B cell (primary cell): ENCODE results near the gene MUC4. TPM values are rescaled to one million over a fixed set of nuclear protein-coding genes. Genes with fewer than 3 reads are reported as not detected.

ENCODE experiments used
- ATAC-seq: fragments of 200-7000 bp; cut with Tn5 transposase; one replicate; pipeline ENCODE4 v1.10.0; 2021; ENCODE audit warnings: low read depth, mild to moderate bottlenecking, moderate number of reproducible peaks, moderate library complexity
- CTCF ChIA-PET: fragments of 350-600 bp; sonication (Branson Sonifier 250); formaldehyde crosslinking; loops from one replicate; lab custom pipeline; 2021; ENCODE audit warnings: antibody characterized with exemption, inconsistent platforms; lab: Charles Lee
- POLR2A ChIA-PET: fragments of 350-600 bp; sonication (Branson Sonifier 250); formaldehyde crosslinking; loops from one replicate; lab custom pipeline; 2021; ENCODE audit warnings: antibody characterized with exemption; lab: Charles Lee
- DNase-seq: peaks from one replicate; pipeline ENCODE4 v3.0.0; 2013
- H2AFZ ChIP-seq: 2 replicates; pipeline ENCODE4 v1.6.1; 2012; ENCODE audit warnings: mild to moderate bottlenecking, low read depth, low read length; ENCODE audit not compliant: insufficient read depth, poor library complexity, severe bottlenecking
- H3K27ac ChIP-seq, 2 donors: 1 replicate in 1 of 2; 2 replicates in 1 of 2; pipeline ENCODE4 v1.5.1; 2012 to 2013; ENCODE audit warnings: low read length in 2 of 2, mild to moderate bottlenecking in 2 of 2, moderate library complexity in 1 of 2
- H3K27me3 ChIP-seq, 4 experiments: fragments of 200-600 bp in 1 of 4; sonication (generic) in 1 of 4; replicated peaks in 1 of 4; 1 replicate in 2 of 4; 2 replicates in 2 of 4; pipeline versions ENCODE4 v1.6.1 to v1.7.0; 2013 to 2016; ENCODE audit warnings: low read length in 3 of 4, mild to moderate bottlenecking in 2 of 4, mixed read lengths in 1 of 4, moderate library complexity in 1 of 4; ENCODE audit not compliant: insufficient read depth in 4 of 4, control insufficient read depth in 3 of 4; ENCODE audit errors: control extremely low read depth in 1 of 4
- H3K36me3 ChIP-seq, 2 experiments: replicated peaks in 1 of 2; 1 replicate in 1 of 2; 2 replicates in 1 of 2; pipeline versions ENCODE4 v1.6.1 to v1.7.1; 2013; ENCODE audit warnings: low read length in 1 of 2; ENCODE audit not compliant: insufficient read depth in 2 of 2, control insufficient read depth in 1 of 2; ENCODE audit errors: control extremely low read depth in 1 of 2, extremely low read depth in 1 of 2
- H3K4me1 ChIP-seq, 2 donors: fragments of 200-600 bp in 1 of 2; sonication (generic) in 1 of 2; 1 replicate in 1 of 2; 2 replicates in 1 of 2; pipeline versions ENCODE4 v1.5.1 to v1.6.1; 2013 to 2017; ENCODE audit warnings: low read length in 2 of 2; ENCODE audit not compliant: control insufficient read depth in 2 of 2, insufficient read depth in 2 of 2
- H3K4me2 ChIP-seq: replicated peaks from 2 replicates; pipeline ENCODE3; 2012; ENCODE audit warnings: mild to moderate bottlenecking, low read depth, low read length; ENCODE audit not compliant: poor library complexity, severe bottlenecking
- H3K4me3 ChIP-seq, 5 experiments: fragments of 200-600 bp in 1 of 5; sonication (generic) in 1 of 5; 1 replicate in 3 of 5; 2 replicates in 2 of 5; pipeline versions ENCODE4 v1.5.1 to v1.7.0; 2011 to 2016; ENCODE audit warnings: low read length in 4 of 5, mild to moderate bottlenecking in 4 of 5, low read depth in 2 of 5, control low read depth in 1 of 5, moderate library complexity in 1 of 5; ENCODE audit not compliant: insufficient read depth in 1 of 5; ENCODE audit errors: control extremely low read depth in 1 of 5, extremely low read depth in 1 of 5
- H3K79me2 ChIP-seq: fragments of 200-600 bp; sonication (generic); one replicate; pipeline ENCODE4 v1.6.0; 2016; ENCODE audit warnings: low read length; ENCODE audit not compliant: control insufficient read depth, insufficient read depth
- H3K9ac ChIP-seq: fragments of 200-600 bp; sonication (generic); 2 replicates; pipeline ENCODE4 v1.6.1; 2017; ENCODE audit warnings: mild to moderate bottlenecking, low read length, moderate library complexity
- H3K9me3 ChIP-seq, 3 donors: one replicate each; pipeline versions ENCODE4 v1.6.1 to v1.7.1; 2013; ENCODE audit warnings: low read length in 2 of 3; ENCODE audit not compliant: control insufficient read depth in 2 of 3, insufficient read depth in 1 of 3; ENCODE audit errors: control extremely low read depth in 1 of 3
- H4K20me1 ChIP-seq: 2 replicates; pipeline ENCODE4 v1.6.0; 2012; ENCODE audit warnings: mild to moderate bottlenecking, low read length; ENCODE audit not compliant: insufficient read depth, control insufficient read depth, poor library complexity, severe bottlenecking
- H3K27ac Mint-ChIP-seq: one replicate; pipeline ENCODE4 v1.8.0; 2021; ENCODE audit warnings: mixed read lengths
- H3K27me3 Mint-ChIP-seq: one replicate; pipeline ENCODE4 v1.8.0; 2021; ENCODE audit warnings: mixed read lengths
- H3K4me1 Mint-ChIP-seq: one replicate; pipeline ENCODE4 v1.8.0; 2021; ENCODE audit warnings: mixed read lengths
- H3K4me3 Mint-ChIP-seq: one replicate; pipeline ENCODE4 v1.8.0; 2021; ENCODE audit warnings: mixed read lengths
- H3K9me3 Mint-ChIP-seq: one replicate; pipeline ENCODE4 v1.8.0; 2022; ENCODE audit warnings: mixed read lengths; ENCODE audit not compliant: insufficient read depth
- EZH2 ChIP-seq: IDR thresholded peaks from 2 replicates; pipeline ENCODE4 v1.6.1; 2012; ENCODE audit warnings: borderline replicate concordance, low read depth, mild to moderate bottlenecking, moderate library complexity, low read length; ENCODE audit not compliant: insufficient read depth, poor library complexity, severe bottlenecking
- WGBS: methylation state at CpG from one replicate; pipeline ENCODE4 v1.1.5; 2013; ENCODE audit warnings: missing lambda C conversion rate; ENCODE audit not compliant: insufficient coverage; 5-methylcytosine and 5-hydroxymethylcytosine counted together
- intact Hi-C: fragments of 100-400 bp; cut with micrococcal nuclease; formaldehyde crosslinking; loops from one replicate; pipeline ENCODE4 v1.10.0; 2022
- polyA plus RNA-seq: library from polyadenylated mRNA; depleted of rRNA; stranded (reverse); fragments of >200 nt; gene quantifications from 2 replicates; pipeline ENCODE4 v1.2.3, GENCODE V29; 2012
- total RNA-seq, 2 donors: library from RNA; stranded (reverse); fragments of 120-200 nt in 1 of 2; gene quantifications; 1 replicate in 1 of 2; 2 replicates in 1 of 2; pipeline versions ENCODE4 v1.2.3 to v1.2.4, GENCODE V29; 2013 to 2022
- TF ChIP-seq, protein P1 (sequence below): fragments of 200-600 bp; IDR thresholded peaks from one replicate; pipeline ENCODE4 v1.8.0; 2022; ENCODE audit warnings: antibody characterized with exemption, mild to moderate bottlenecking

The MUC4 gene
- total and polyA plus RNA-seq, 2 donors (not counting 1 experiment from before 2014, with no cell fraction given), result 0.22 to 1.2 TPM

GRCh38 chr3:195844671-195845218 lies 33.0 kb upstream of the MUC4 start:
- Histone ChIP-seq H3K4me2 (no peak overlapping the region), H3K9ac (no peak overlapping the region), H4K20me1 (no peaks in the 10 kb centered on the region), H3K9me3 (no peaks in the 10 kb centered on the region), H3K4me1 (no peaks in the 10 kb centered on the region), H3K27me3 (peaks cover 0 to 1% (median 0%) of the 10 kb centered on the region in 4 experiments), H3K4me3 (no peak overlapping the region), H2AFZ (no peak overlapping the region), H3K36me3 (no peaks in the 10 kb centered on the region), H3K27ac (no peak overlapping the region), H3K79me2 (no peaks in the 10 kb centered on the region)
- Mint-ChIP-seq H3K4me1 (no peaks in the 10 kb centered on the region), H3K4me3 (no peak overlapping the region), H3K27me3 (peaks cover 11% of the 10 kb centered on the region), H3K9me3 (no peaks in the 10 kb centered on the region), H3K27ac (no peak overlapping the region)
- POLR2A ChIA-PET, result no interaction called here
- no peak for ATAC-seq
- CTCF ChIA-PET, result no interaction called here
- WGBS, result no CpG with 5 or more reads among the region's 7 CpGs
- intact Hi-C loops, result no loop called here
- no peak for TF ChIP-seq EZH2
- TF ChIP-seq, protein P1, sequence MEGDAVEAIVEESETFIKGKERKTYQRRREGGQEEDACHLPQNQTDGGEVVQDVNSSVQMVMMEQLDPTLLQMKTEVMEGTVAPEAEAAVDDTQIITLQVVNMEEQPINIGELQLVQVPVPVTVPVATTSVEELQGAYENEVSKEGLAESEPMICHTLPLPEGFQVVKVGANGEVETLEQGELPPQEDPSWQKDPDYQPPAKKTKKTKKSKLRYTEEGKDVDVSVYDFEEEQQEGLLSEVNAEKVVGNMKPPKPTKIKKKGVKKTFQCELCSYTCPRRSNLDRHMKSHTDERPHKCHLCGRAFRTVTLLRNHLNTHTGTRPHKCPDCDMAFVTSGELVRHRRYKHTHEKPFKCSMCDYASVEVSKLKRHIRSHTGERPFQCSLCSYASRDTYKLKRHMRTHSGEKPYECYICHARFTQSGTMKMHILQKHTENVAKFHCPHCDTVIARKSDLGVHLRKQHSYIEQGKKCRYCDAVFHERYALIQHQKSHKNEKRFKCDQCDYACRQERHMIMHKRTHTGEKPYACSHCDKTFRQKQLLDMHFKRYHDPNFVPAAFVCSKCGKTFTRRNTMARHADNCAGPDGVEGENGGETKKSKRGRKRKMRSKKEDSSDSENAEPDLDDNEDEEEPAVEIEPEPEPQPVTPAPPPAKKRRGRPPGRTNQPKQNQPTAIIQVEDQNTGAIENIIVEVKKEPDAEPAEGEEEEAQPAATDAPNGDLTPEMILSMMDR, result no peak
- DNase-seq, result no peak

GRCh38 chr3:195839260-195840010 lies 27.7 kb upstream of the MUC4 start:
- Histone ChIP-seq H3K4me3 (no peak overlapping the region), H3K27me3 (peaks cover 0 to 4% (median 0%) of the 10 kb centered on the region in 4 experiments), H3K4me2 (no peak overlapping the region), H3K79me2 (no peaks in the 10 kb centered on the region), H3K27ac (no peak overlapping the region), H3K4me1 (peaks cover 0 to 7% of the 10 kb centered on the region in 2 donors), H3K36me3 (no peaks in the 10 kb centered on the region), H3K9me3 (no peaks in the 10 kb centered on the region), H4K20me1 (no peaks in the 10 kb centered on the region), H3K9ac (no peak overlapping the region), H2AFZ (no peak overlapping the region)
- 95% methylated on average over 11 of the region's 19 CpGs for WGBS
- Mint-ChIP-seq H3K9me3 (no peaks in the 10 kb centered on the region), H3K4me1 (peaks cover 7% of the 10 kb centered on the region), H3K27me3 (peaks cover 6% of the 10 kb centered on the region), H3K27ac (no peak overlapping the region), H3K4me3 (no peak overlapping the region)
- intact Hi-C loops, result no loop called here
- POLR2A ChIA-PET, result no interaction called here
- TF ChIP-seq, protein P1, result no peak
- TF ChIP-seq EZH2, result no peak
- DNase-seq (no peak), ATAC-seq (no peak)
- CTCF ChIA-PET, result interaction anchor here (1.9 kb wide), 1 partner anchor 11 kb away, joined by 9 read pairs; no protein-coding TSS in a partner anchor
